KG1 (cell line): ENCODE measurements around the gene ERI3.
"Not testable (repeated sequence)": the region's sequence is repeated elsewhere in the genome, so short reads cannot be mapped to it uniquely, and the experiment has no call there.

Source experiments
- DNase-seq: peaks from one replicate; lab custom pipeline; 2025; lab: John Stamatoyannopoulos, UW

ERI3 gene

GRCh38 chr1:44212355-44213221, 142.5 kb downstream of the ERI3 start:
- no peak for DNase-seq

- DNase-seq = no peak
These were observed 144.5 kb downstream of the ERI3 start for GRCh38 chr1:44210595-44210994.

- DNase-seq = no peak
These were observed 146.8 kb downstream of the ERI3 start for GRCh38 chr1:44208226-44208625.

- DNase-seq = not testable (repeated sequence)
These were observed 148.5 kb downstream of the ERI3 start for GRCh38 chr1:44206545-44206944.

- no peak for DNase-seq
These were observed 154.7 kb downstream of the ERI3 start for GRCh38 chr1:44200336-44200735.

GRCh38 chr1:44174630-44175029, 180.4 kb downstream of the ERI3 start:
- no peak for DNase-seq
